OCI-LY3 (cell line): ENCODE data around the gene ZMYM4.

Experiments used
- EZH2phosphoT487 ChIP-seq: fragments of 200-600 bp; shearing (Covaris generic); IDR thresholded peaks from 2 replicates; pipeline ENCODE4 v1.6.1; 2018; ENCODE audit warnings: antibody characterized with exemption, mixed run types, low read depth
- TF ChIP-seq, protein P1 (sequence below): fragments of 200-600, 300-600 bp; sonication (generic); IDR thresholded peaks from 2 replicates; pipeline ENCODE4 v1.5.1; 2014; ENCODE audit warnings: antibody characterized with exemption, low read length, low read depth

DNA sequence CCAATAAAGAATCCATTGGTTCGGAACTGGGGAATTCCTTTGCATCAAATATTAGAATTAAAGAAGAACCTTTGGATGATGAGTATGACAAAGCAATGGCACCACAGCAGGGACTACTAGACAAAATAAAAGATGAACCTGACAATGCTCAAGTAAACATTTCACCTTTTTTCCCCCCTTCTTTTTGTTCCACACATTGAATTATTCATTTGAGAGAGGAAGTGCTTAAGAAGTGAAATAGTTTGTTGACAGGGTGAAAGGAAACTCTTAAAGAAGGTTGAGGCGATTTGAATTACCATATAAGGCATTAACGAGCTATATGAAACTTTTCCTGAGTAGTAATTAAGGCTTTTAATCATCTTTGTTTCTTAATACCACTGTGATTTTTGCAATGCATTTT is 93.1 kb downstream of the ZMYM4 start:
- TF ChIP-seq, protein P1, sequence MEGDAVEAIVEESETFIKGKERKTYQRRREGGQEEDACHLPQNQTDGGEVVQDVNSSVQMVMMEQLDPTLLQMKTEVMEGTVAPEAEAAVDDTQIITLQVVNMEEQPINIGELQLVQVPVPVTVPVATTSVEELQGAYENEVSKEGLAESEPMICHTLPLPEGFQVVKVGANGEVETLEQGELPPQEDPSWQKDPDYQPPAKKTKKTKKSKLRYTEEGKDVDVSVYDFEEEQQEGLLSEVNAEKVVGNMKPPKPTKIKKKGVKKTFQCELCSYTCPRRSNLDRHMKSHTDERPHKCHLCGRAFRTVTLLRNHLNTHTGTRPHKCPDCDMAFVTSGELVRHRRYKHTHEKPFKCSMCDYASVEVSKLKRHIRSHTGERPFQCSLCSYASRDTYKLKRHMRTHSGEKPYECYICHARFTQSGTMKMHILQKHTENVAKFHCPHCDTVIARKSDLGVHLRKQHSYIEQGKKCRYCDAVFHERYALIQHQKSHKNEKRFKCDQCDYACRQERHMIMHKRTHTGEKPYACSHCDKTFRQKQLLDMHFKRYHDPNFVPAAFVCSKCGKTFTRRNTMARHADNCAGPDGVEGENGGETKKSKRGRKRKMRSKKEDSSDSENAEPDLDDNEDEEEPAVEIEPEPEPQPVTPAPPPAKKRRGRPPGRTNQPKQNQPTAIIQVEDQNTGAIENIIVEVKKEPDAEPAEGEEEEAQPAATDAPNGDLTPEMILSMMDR: no peak
- TF ChIP-seq EZH2phosphoT487: no peak
